ENCODE results near the gene ZNF331.
"Not testable (repeated sequence)": the region's sequence is repeated elsewhere in the genome, so short reads cannot be mapped to it uniquely, and the experiment has no call there.

Gene ZNF331

GRCh38 chr19:53537521-53538377 is at the start of gene ZNF331:
Gene ZNF331 (plus strand): TSS chr19:53538145. CDS start chr19:53569377, 31,232 bp downstream.
- Mint-ChIP-seq H3K4me1 (ENCODE audit: low read depth) (peaks cover 12% of the 10 kb centered on the region), H3K36me3 (ENCODE audit: low read depth) (peaks cover 27% of the 10 kb centered on the region), H3K9me3 (peaks cover 16% of the 10 kb centered on the region), H3K27ac (peak within 1 kb of the TSS; percentile 97), H3K27me3 (ENCODE audit: low read depth) (no peaks in the 10 kb centered on the region), H3K4me3 (peak within 1 kb of the TSS; percentile 90)

- peaks cover 68% of the 10 kb centered on the region for H3K9me3 Mint-ChIP-seq
These were observed 45.8 kb upstream of the ZNF331 start for GRCh38 chr19:53492153-53492552.

GRCh38 chr19:53497311-53498023 is 40.5 kb upstream of the ZNF331 start:
- H3K36me3 Mint-ChIP-seq (ENCODE audit: low read depth) = peaks cover 13% of the 10 kb centered on the region
- not testable (repeated sequence) for H3K27me3 Mint-ChIP-seq (ENCODE audit: low read depth); H3K4me3 Mint-ChIP-seq; H3K4me1 Mint-ChIP-seq (ENCODE audit: low read depth); H3K27ac Mint-ChIP-seq
- peaks cover 62% of the 10 kb centered on the region for H3K9me3 Mint-ChIP-seq

More at GRCh38 chr19:53492153-53492552, 45.8 kb upstream of the ZNF331 start:
- Mint-ChIP-seq H3K36me3 (ENCODE audit: low read depth) (peaks cover 53% of the 10 kb centered on the region), H3K4me1 (ENCODE audit: low read depth) (no peaks in the 10 kb centered on the region), H3K4me3 (no peak overlapping the region), H3K27ac (no peak overlapping the region), H3K27me3 (ENCODE audit: low read depth) (no peaks in the 10 kb centered on the region)

- H3K36me3 Mint-ChIP-seq (ENCODE audit: low read depth); H3K4me1 Mint-ChIP-seq (ENCODE audit: low read depth); H3K4me3 Mint-ChIP-seq; H3K27ac Mint-ChIP-seq; H3K27me3 Mint-ChIP-seq (ENCODE audit: low read depth): not testable (repeated sequence)
- peaks cover 56% of the 10 kb centered on the region for H3K9me3 Mint-ChIP-seq
These were observed 39.9 kb upstream of the ZNF331 start for GRCh38 chr19:53498024-53498395.

GRCh38 chr19:53503151-53503550 is 34.8 kb upstream of the ZNF331 start:
- H3K9me3 Mint-ChIP-seq = peaks cover 33% of the 10 kb centered on the region
- not testable (repeated sequence) for H3K27me3 Mint-ChIP-seq (ENCODE audit: low read depth); H3K4me1 Mint-ChIP-seq (ENCODE audit: low read depth); H3K4me3 Mint-ChIP-seq; H3K36me3 Mint-ChIP-seq (ENCODE audit: low read depth); H3K27ac Mint-ChIP-seq

- H3K36me3 Mint-ChIP-seq (ENCODE audit: low read depth); H3K27ac Mint-ChIP-seq; H3K27me3 Mint-ChIP-seq (ENCODE audit: low read depth); H3K4me1 Mint-ChIP-seq (ENCODE audit: low read depth); H3K4me3 Mint-ChIP-seq: not testable (repeated sequence)
- peaks cover 33% of the 10 kb centered on the region for H3K9me3 Mint-ChIP-seq
These were observed 34.1 kb upstream of the ZNF331 start for GRCh38 chr19:53503671-53504364.

- H3K4me3 Mint-ChIP-seq; H3K36me3 Mint-ChIP-seq (ENCODE audit: low read depth); H3K27me3 Mint-ChIP-seq (ENCODE audit: low read depth); H3K27ac Mint-ChIP-seq; H3K4me1 Mint-ChIP-seq (ENCODE audit: low read depth): not testable (repeated sequence)
- peaks cover 31% of the 10 kb centered on the region for H3K9me3 Mint-ChIP-seq
These were observed 33.6 kb upstream of the ZNF331 start for GRCh38 chr19:53504365-53504703.

- Mint-ChIP-seq H3K9me3 (peaks cover 36% of the 10 kb centered on the region), H3K4me3 (no peak overlapping the region), H3K27me3 (ENCODE audit: low read depth) (no peaks in the 10 kb centered on the region), H3K4me1 (ENCODE audit: low read depth) (no peaks in the 10 kb centered on the region), H3K36me3 (ENCODE audit: low read depth) (no peaks in the 10 kb centered on the region), H3K27ac (no peak overlapping the region)
These were observed 33.1 kb upstream of the ZNF331 start for GRCh38 chr19:53504885-53505284.

- peaks cover 30% of the 10 kb centered on the region for H3K9me3 Mint-ChIP-seq
- H3K4me3 Mint-ChIP-seq = no peak overlapping the region
- H3K36me3 Mint-ChIP-seq (ENCODE audit: low read depth) = no peaks in the 10 kb centered on the region
- no peaks in the 10 kb centered on the region for H3K4me1 Mint-ChIP-seq (ENCODE audit: low read depth)
- no peaks in the 10 kb centered on the region for H3K27me3 Mint-ChIP-seq (ENCODE audit: low read depth)
- no peak overlapping the region for H3K27ac Mint-ChIP-seq
These were observed 31.2 kb upstream of the ZNF331 start for GRCh38 chr19:53506728-53507127.

GRCh38 chr19:53507523-53508442 is 30.2 kb upstream of the ZNF331 start:
- Mint-ChIP-seq H3K27me3 (ENCODE audit: low read depth) (no peaks in the 10 kb centered on the region), H3K27ac (no peak overlapping the region), H3K9me3 (peaks cover 25% of the 10 kb centered on the region), H3K36me3 (ENCODE audit: low read depth) (no peaks in the 10 kb centered on the region), H3K4me1 (ENCODE audit: low read depth) (no peaks in the 10 kb centered on the region), H3K4me3 (no peak overlapping the region)

GRCh38 chr19:53509443-53509842 is 28.5 kb upstream of the ZNF331 start:
- Mint-ChIP-seq H3K4me1 (ENCODE audit: low read depth) (no peaks in the 10 kb centered on the region), H3K36me3 (ENCODE audit: low read depth) (no peaks in the 10 kb centered on the region), H3K27ac (no peak overlapping the region), H3K9me3 (peaks cover 25% of the 10 kb centered on the region), H3K27me3 (ENCODE audit: low read depth) (no peaks in the 10 kb centered on the region), H3K4me3 (no peak overlapping the region)

- Mint-ChIP-seq H3K27ac (no peak overlapping the region), H3K9me3 (peaks cover 25% of the 10 kb centered on the region), H3K27me3 (ENCODE audit: low read depth) (no peaks in the 10 kb centered on the region), H3K4me1 (ENCODE audit: low read depth) (no peaks in the 10 kb centered on the region), H3K4me3 (no peak overlapping the region), H3K36me3 (ENCODE audit: low read depth) (no peaks in the 10 kb centered on the region)
These were observed 28.1 kb upstream of the ZNF331 start for GRCh38 chr19:53509845-53510244.

- Mint-ChIP-seq H3K4me3 (no peak overlapping the region), H3K4me1 (ENCODE audit: low read depth) (no peaks in the 10 kb centered on the region), H3K9me3 (peaks cover 27% of the 10 kb centered on the region), H3K27ac (no peak overlapping the region), H3K27me3 (ENCODE audit: low read depth) (no peaks in the 10 kb centered on the region), H3K36me3 (ENCODE audit: low read depth) (no peaks in the 10 kb centered on the region)
These were observed 26.6 kb upstream of the ZNF331 start for GRCh38 chr19:53511357-53511756.

GRCh38 chr19:53511933-53512374 is 26.0 kb upstream of the ZNF331 start:
- no peak overlapping the region for H3K4me3 Mint-ChIP-seq
- no peaks in the 10 kb centered on the region for H3K4me1 Mint-ChIP-seq (ENCODE audit: low read depth)
- H3K36me3 Mint-ChIP-seq (ENCODE audit: low read depth) = no peaks in the 10 kb centered on the region
- H3K27me3 Mint-ChIP-seq (ENCODE audit: low read depth) = no peaks in the 10 kb centered on the region
- peaks cover 21% of the 10 kb centered on the region for H3K9me3 Mint-ChIP-seq
- no peak overlapping the region for H3K27ac Mint-ChIP-seq
